ENCODE results near the gene TBCK.
A peak's percentile ranks its signal among the peaks of the same experiment; 100 is the strongest.
"Not testable (repeated sequence)": the region's sequence is repeated elsewhere in the genome, so short reads cannot be mapped to it uniquely, and the experiment has no call there.

The TBCK gene

DNA sequence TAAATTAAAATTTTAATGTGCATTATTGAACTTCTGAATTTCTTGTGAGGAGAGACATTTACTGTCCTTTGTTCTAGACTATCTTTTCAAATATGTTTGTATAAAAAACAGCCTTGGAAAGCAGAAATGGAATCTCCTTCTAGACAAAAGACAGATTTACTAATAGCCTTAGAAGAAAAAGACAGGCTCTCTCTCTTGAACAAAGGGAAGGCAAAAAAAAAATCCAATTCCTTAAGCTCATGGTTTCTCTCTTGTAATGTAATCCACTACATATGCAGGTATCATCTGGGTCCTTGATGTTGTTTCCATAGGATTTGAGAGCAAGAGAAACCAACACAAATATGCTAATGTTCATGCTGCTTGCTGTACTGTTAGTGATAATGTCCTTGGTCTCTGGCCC lies 106.0 kb downstream of the TBCK start:
- DNase-seq, result no peak

DNA sequence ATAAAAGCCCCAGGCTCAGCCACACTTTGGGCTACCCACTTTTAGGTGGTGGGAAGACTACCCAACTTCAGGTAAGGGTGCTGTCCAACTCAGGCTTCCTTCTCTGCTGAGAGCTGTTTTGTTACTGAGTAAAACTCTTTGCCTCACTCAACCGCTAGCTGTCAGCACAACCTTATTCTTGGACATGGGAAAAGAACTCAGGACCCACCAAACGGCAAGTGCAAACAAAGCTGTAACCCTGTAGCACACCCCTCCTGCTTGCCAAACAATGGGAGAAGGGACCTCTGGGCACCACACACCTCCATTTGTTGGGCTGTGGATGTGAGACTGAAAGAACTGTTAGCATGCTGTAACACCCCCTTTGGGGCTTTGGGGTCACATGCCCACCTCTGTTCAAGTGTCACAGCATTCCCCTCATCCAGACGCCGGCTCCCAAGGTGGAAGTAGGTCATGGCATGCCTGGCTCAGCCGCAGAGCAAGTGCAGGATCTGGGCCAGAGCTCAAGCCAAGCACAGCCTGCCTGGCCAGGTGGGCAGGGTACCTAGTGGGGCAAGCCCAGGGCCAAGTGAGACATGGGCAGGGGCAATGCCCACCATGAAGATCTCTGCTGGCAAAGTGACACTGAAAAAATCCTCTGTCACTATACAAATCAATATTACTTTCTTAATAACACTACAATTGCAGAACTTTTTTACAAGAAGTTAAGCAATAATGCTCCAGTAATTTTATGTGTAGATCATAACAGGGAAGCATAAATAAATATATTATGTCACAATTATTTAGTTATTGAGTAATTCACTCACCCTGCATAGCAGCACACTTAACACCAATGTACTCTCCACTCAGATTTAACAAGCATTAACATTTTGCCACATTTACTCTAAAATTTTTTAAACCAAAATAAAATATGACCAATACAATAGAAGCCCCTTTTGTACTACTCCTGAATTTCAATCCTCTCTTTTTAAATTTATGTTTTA lies 107.2 kb downstream of the TBCK start:
- DNase-seq, result no peak

DNA sequence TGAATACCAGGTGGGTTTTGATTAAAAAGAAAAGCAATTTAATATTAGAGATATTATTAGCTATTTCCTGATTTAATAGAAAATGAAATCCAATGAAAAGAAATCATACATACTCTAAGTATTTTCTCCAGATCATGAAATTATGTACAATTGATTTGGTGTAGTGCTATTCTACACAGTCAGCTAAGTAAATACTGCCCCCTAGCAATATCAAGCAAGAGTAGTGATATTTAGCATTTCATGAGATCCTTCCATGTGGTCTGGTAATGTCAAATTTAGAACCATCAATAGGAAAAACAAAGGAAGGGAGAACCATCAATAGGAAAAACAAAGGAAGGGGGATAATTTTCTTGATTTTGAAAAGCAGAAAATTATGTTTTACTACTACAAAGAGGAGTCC lies 114.6 kb downstream of the TBCK start:
- DNase-seq, result peak; percentile 34

DNA sequence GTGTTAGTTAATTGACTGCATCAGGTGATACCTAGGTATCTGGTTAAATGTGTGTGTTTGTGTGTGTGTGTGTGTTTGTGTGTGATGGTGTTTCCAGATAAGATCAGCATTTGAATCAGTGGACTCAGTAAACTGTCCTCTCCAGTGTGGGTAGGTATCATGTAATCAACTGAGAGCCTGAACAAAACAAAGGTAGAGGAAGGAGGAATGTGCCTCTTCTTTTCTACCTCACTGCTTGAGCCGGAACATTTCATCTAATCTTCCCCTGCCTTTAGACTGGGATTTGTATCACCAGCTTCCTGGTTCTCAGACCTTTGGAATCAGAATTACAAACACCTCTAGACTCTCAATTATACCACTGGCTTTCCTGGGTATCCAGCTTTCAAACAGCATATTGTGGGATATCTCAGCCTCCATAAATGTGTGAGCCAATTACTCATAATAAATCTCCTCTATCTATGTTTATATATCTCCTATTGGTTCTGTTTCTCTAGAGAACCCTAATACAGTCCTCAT lies 120.5 kb downstream of the TBCK start:
- no peak for DNase-seq

DNA sequence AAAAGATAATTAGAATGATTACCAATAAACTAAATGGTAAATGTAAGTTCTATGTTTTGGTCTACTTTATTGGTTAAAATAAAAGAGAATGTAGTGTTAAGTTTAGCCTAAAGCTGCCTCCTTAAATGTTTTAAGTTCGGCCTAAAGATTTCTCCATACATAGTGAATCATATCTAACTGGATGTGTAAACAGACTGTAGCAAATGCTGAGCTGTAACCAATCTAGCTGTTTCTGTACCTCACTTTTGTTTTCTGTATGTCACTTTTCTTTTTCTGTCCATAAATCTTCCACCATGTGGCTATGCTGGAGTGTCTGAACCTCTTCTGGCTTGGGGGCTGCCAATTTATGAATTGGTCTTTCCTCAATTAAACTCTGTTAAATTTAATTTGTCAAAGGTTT lies 121.2 kb downstream of the TBCK start:
- DNase-seq, result no peak

DNA sequence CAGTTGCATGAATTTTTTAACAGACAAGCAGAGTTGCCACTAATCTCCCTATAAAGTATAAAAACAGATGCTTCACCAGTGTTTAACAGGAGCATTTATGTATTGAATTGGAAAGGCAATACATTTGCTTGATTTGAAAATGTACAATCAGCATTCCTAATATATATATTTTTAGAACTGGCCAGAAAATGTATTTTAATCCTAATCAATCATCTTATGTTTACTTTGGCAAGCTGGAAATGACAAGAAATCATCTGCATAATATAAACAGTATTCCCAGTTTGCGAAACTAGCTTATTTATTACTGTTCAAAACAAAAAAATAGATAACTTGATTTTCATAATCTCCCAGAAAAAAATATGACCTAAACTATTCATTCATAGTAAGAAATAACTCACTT lies 123.9 kb downstream of the TBCK start:
- DNase-seq, result no peak

DNA sequence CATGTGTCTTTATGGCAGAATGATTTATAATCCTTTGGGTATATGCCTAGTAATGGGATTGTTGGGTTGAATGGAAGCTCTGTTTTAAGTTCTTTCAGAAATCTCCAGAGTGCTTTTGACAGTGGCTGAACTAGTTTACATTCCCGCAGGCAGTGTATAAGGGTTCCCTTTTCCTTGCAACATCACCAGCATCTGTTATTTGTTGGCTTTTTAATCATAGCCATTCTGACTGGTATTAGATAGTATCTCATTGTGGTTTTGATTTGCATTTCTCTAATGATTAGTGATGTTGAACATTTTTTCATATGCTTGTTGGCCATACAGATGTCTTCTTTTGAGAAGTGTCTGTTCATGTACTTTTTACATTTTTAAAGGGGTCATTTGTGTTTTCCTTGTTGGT lies 129.8 kb downstream of the TBCK start:
- no peak for DNase-seq

DNA sequence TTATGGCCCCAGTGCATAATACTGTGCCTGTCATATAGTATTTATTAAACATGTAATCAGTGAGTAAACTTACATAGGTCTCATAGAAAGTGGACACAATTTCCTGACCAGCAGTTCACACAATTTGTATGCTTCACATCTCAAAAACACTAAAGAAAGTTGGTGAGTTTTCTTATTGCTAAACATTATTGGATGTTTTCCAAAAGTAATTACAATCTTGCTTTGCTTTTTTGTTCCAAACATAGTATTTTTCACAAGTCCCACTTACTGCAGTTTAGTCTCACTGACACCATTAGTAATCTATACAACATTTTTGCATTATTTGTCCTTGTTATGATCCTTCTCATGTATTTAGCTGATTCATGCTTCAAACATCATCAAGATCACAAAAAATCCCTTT lies 132.5 kb downstream of the TBCK start:
- DNase-seq, result no peak

DNA sequence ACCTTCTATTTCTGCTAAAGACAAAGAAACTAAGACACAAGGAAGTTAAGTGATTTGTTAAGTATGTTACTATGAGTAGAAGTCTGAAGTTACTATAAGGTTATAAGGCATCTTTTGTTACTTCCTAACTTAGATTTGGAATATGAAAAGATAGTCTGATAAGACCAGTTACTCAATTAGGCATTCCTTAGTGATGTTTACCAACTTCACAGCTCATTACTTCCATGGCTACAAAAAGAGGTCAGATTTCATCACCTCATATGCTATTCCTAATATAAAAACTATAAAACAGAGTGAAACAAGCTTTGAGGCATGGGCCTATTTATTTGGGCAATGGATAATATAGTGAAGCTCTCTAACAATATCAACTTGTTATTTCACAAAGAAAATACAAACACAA lies 143.1 kb downstream of the TBCK start:
- DNase-seq, result no peak

DNA sequence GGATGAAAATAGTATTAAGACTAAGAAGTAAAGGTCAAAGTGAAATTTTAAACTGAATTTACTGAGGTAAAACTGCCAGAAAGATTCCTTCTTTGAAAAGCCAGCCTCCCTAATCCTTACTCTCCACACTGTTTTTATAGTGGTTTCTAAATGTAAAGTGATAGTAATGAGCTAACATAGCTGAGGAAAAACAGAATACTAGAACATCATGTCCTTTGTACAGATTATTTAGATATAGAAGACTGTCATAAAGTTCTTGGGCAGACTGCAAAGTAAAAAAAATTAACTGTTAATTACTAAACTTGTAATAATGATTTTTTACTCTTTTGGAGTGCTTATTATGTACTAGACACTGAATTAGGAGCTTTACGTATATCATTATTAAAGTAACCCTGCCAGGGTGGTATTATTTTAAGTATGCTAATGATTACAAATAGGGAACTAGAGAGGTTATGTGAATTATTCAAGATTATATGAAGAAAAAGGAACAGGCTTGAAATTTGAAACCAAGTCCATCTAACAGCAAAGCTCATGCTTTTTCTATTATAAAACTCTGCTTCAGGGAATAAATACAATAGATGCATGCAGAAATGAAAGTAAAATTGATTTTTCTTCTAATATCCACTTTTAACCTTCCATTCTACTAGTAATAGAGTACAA lies 150.5 kb downstream of the TBCK start:
- DNase-seq, result no peak

DNA sequence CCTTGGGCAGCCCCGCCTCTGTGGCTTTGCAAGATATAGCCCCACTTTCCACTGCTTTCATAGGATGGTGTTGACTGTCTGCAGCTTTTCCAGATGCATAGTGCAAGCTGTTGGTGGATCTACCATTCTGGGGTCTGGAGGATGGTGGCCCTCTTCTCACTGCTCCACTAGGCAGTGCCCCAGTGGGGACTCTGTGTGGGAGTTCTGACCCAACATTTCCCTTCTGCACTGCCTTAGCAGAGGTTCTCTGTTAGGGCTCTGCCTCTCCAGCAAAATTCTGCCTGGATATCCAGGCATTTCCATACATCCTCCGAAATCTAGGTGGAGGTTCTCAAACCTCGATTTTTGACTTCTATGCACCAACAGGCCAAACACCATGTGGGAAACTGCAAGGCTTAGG lies 153.7 kb downstream of the TBCK start:
- no peak for DNase-seq

DNA sequence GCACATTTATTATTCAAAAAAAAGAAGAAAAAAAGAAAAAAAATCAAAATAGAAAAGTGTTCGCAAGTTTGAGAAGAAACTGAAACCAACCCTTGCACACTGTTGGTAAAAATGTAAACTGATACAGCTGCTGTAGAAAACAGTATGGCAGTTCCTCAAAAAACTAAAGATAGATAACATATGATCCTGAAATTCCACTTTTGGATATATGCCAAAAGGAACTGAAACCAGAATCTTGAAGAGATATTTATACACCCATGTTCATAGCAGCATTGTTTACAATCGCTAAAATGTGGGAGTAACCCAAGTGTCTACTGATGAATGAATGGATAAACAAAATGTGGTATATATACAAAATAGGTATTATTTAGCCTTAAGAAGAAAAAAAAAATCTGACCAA lies 155.4 kb downstream of the TBCK start:
- DNase-seq, result no peak

DNA sequence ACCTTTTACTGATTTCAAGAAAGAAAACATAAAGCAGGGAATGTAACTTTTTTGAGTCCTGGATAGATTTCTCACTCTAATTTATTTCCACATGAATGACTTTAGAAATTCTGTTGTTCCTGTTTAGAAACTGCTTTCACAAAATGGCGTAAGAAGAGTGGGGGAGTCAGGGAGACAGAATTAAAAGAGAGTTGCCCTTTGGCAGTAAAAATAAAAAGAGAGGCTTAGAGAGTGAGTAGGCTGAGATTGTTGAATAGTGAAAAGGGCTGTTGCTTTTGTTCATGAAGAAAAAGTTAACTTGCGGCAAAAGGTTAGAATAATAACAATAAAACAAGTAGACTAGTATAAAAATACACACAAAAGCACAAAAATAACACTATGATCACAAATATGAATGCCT lies 166.1 kb downstream of the TBCK start:
- DNase-seq, result no peak

DNA sequence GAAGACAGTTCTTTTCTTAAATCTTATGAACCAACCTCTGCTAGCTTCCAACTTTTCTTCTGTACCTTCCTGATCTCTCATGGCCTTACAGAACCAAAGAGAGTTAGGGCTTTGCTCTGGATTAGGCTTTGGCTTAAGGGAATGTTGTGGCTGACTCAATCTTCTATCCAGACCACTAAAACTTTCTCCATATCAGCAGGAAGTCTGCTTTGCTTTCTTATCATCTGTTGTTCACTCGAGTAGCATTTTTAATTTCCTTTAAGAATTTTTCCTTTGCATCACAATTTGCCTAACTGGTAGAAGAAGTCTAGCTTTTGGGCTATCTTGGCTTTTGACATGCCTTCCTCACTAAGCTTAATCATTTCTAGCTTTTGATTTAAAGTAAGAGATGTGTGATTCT lies 167.0 kb downstream of the TBCK start:
- no peak for DNase-seq

DNA sequence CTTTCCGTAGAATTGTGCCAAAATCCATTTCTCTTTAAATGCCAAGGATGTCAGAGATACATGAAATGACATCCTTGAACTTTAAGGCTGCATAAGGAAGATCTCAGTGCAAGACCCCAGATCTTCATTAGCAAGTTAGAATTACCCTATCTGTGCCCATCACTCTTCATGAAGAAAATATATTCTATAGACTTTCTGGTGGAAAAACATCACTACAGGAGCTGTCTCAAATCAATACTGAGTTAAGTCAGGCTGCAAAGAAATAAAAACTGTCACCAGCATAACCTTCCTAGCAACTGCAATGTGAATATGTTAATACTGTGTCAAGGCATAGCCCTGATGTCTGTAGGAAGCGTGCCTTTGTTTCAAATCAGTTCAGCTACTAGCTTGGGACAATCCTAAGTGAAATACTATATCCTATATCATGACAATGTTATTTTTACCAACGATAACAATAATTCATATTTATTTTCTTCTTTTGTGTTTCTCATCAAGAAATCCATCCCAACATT lies 173.3 kb downstream of the TBCK start:
- no peak for DNase-seq

DNA sequence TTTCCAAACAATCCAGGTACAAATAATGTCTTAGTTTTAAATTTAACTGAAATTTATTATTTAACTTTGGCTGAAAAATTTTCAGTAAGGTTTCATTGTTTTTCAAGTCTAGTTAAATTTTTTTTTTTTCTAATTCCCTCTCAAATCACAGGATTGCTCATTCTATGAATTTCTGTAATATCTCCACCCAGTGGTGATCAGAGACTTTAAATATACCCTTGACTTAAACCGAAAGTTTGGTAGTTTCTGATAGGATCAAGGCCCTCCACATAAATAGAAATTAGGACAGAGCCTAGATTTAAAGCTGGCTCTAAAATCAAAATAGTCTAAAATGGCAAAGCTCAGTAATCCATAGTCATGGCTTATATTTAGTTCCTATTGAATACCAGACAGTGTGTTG lies 175.4 kb downstream of the TBCK start:
- DNase-seq, result no peak

DNA sequence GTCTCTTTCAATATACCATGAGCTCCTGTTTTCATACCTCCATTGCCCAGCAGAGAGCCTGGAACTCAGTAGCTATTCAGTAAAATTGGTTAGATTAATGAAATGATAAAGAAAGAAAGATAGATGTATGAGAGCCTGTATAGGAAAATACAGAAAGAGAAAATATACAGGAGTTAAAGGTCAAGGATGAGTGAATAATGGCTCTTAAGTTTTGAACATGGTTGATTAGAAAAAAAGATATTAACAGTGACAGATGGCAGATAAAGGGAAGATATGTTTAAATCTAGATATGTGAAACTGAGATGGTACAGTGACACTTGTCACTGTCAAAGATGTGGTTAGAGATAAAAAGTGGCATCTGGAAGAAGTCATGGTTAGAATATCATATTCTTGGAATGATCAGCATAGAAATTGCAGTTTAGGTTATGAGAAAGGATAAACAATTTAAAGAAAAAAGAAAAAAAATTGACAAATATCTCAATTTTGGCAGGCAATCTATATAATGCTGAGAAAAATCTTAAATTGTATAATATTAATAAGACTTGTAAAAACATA lies 179.2 kb downstream of the TBCK start:
- DNase-seq, result no peak

DNA sequence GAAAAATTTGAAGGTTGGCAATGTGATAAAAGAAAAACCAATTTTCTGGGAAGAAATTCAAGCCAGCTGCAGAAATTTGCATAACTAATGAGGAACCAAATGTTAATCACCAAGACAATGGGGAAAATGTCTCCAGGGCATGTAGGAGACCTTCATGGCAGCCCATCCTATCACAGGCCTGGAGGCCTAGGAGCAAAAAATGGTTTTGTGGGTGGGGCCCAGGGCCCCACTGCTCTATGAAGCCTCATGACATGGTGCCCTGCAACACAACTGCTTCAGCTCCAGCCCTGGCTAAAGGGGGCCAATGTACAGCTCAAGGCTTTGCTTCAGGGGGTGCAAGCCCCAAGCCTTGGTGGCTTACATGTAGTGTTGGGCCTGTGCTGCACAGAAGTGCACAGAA lies 184.0 kb downstream of the TBCK start:
- DNase-seq, result no peak

DNA sequence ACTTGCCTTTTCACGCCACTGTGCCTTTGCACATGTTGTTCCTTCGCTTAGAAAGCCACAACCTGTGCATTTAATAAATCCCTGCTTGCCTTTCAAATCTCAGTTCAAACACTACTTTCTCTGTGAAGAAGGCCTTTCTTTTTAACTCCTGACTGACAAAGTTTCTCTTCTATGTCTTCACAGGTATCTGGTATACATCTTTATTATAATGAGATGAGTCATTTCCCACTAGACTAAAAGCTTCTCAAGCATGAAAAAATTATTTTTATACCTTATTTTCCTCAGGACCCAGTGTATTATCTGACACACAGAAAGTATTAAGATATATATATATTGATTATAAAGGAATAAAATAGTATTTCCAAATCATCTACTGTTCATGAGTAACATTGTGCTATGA lies 189.9 kb downstream of the TBCK start:
- DNase-seq, result no peak

DNA sequence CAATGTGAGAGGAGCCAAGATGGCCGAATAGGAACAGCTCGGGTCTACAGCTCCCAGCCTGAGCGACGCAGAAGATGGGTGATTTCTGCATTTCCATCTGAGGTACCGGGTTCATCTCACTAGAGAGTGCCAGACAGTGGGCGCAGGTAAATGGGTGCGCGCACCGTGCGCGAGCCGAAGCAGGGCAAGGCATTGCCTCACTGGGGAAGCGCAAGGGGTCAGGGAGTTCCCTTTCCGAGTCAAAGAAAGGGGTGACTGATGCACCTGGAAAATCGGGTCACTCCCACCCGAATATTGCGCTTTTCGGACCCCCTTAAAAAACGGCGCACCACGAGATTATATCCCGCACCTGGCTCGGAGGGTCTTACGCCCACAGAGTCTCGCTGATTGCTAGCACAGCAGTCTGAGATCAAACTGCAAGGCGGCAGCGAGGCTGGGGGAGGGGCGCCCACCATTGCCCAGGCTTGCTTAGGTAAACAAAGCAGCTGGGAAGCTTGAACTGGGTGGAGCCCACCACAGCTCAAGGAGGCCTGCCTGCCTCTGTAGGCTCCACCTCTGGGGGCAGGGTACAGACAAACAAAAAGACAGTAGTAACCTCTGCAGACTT lies 196.0 kb downstream of the TBCK start:
- not testable (repeated sequence) for DNase-seq

DNA sequence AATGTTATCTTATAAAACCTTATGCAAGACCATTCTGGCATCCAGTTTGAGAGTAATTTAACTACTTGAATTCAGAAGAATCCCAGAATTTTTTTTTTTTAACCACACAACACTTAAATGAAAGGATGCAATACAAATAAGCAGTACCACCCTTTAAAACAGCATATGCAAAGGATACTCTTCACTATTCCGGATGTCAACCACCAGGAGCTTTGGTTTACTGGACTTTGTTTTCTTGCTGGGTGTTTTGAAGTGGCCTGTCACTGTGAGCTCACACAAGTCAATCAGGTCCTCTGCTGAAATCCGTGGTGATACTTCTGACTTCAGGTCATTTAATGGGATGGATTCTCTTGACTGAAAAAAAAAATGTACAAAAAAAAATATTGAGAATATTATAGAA lies 200.0 kb downstream of the TBCK start:
- DNase-seq, result no peak

DNA sequence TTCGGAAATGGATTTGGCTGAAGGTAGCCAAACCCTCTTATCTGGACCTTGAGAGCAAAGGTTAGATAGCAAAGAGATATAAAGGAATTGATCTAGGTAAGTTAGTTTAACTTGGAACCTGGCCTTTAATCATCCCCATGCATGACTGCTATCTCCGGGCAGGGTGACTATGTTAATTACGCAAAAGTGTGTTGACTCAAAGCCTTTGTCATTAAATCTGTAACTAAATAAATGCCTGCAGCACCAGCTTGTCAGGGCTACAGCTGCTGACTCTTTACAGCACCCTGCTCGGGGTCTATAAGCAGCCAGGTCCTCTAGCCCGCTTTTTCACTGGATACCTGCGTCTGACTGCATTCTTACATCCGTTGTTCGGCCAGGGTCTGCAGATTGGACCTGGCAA lies 201.7 kb downstream of the TBCK start:
- no peak for DNase-seq

All from fibroblast of skin of scalp (primary cell).